H1 (cell line): ENCODE results near the gene RFNG. TPM values are rescaled to one million over a fixed set of nuclear protein-coding genes. Genes with fewer than 3 reads are reported as not detected.

Source experiments
- CEBPB ChIP-seq: IDR thresholded peaks from 2 replicates; pipeline ENCODE4 v1.6.1; 2012; ENCODE audit warnings: low read depth, low read length
- E2F6 ChIP-seq: IDR thresholded peaks from 2 replicates; pipeline ENCODE4 v1.6.1; 2012; ENCODE audit warnings: inconsistent platforms
- GABPA ChIP-seq: IDR thresholded peaks from 2 replicates; pipeline ENCODE4 v1.6.1; 2011; ENCODE audit warnings: mild to moderate bottlenecking, low read length, moderate library complexity, borderline replicate concordance; ENCODE audit not compliant: insufficient read depth
- JUND ChIP-seq: IDR thresholded peaks from 2 replicates; pipeline ENCODE4 v1.6.1; 2011; ENCODE audit warnings: mild to moderate bottlenecking, improper control_type of control experiment, low read length
- RFX5 ChIP-seq: IDR thresholded peaks from 2 replicates; pipeline ENCODE4 v1.6.1; 2011; ENCODE audit warnings: low read depth, low read length, improper control_type of control experiment, borderline replicate concordance
- SP1 ChIP-seq: IDR thresholded peaks from 2 replicates; pipeline ENCODE4 v1.6.1; 2011; ENCODE audit warnings: low read depth, low read length
- SUZ12 ChIP-seq: fragments of 200-600 bp; sonication (generic); IDR thresholded peaks from 2 replicates; pipeline ENCODE4 v1.6.1; 2012; ENCODE audit warnings: mild to moderate bottlenecking, inconsistent platforms, low read length, moderate library complexity, mixed read lengths
- TEAD4 ChIP-seq: IDR thresholded peaks from 2 replicates; pipeline ENCODE4 v1.6.1; 2012; ENCODE audit warnings: low read depth, low read length, inconsistent platforms, mixed read lengths
- polyA plus RNA-seq, 7 experiments: library from polyadenylated mRNA; depleted of rRNA in 3 of 7; stranded (reverse) in 5 of 7; unstranded in 2 of 7; fragments of >200 nt in 5 of 7; fragments of 200-250 nt in 2 of 7; gene quantifications; 1 replicate in 5 of 7; 2 replicates in 1 of 7; 4 replicates in 1 of 7; pipeline versions ENCODE4 v1.2.1 to v1.2.3, GENCODE V29; 2011 to 2013; ENCODE audit warnings: missing spikeins in 2 of 7, mixed read lengths in 2 of 7
- total RNA-seq: library from RNA; stranded (reverse); fragmentation: NEBNext Ultra II Directional; extraction: Animal tissue kit (Norgen Biotek cat#: 25700); gene quantifications from 2 replicates; pipeline ENCODE4 v1.2.1, GENCODE V29; 2021
- TF ChIP-seq, protein P1 (sequence below): IDR thresholded peaks from 2 replicates; pipeline ENCODE4 v1.6.1; 2012; ENCODE audit warnings: low read length, inconsistent platforms

Gene RFNG
- total and polyA plus RNA-seq, 2 of the 8 experiments (the other 6 are each of a cell fraction or from before 2014, with no cell fraction given), result 26.7 to 28.4 TPM

- TF ChIP-seq, protein P1, sequence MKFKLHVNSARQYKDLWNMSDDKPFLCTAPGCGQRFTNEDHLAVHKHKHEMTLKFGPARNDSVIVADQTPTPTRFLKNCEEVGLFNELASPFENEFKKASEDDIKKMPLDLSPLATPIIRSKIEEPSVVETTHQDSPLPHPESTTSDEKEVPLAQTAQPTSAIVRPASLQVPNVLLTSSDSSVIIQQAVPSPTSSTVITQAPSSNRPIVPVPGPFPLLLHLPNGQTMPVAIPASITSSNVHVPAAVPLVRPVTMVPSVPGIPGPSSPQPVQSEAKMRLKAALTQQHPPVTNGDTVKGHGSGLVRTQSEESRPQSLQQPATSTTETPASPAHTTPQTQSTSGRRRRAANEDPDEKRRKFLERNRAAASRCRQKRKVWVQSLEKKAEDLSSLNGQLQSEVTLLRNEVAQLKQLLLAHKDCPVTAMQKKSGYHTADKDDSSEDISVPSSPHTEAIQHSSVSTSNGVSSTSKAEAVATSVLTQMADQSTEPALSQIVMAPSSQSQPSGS, result no peak
- TF ChIP-seq E2F6 (no peak), RFX5 (no peak), CEBPB (no peak), SP1 (no peak), TEAD4 (no peak), SUZ12 (no peak), JUND (no peak), GABPA (no peak)
Observed at GRCh38 chr17:82016061-82016874, 35.3 kb downstream of the RFNG start (continued).
